Stromal cell of bone marrow (primary cell): ENCODE measurements around the gene PRRX2.
A peak's percentile ranks its signal among the peaks of the same experiment; 100 is the strongest.
"Not testable (repeated sequence)": the region's sequence is repeated elsewhere in the genome, so short reads cannot be mapped to it uniquely, and the experiment has no call there.

Experiments
- DNase-seq: peaks from one replicate; pipeline ENCODE4 v3.0.0-alpha.2; 2012; ENCODE audit warnings: low read depth

Gene PRRX2

DNA sequence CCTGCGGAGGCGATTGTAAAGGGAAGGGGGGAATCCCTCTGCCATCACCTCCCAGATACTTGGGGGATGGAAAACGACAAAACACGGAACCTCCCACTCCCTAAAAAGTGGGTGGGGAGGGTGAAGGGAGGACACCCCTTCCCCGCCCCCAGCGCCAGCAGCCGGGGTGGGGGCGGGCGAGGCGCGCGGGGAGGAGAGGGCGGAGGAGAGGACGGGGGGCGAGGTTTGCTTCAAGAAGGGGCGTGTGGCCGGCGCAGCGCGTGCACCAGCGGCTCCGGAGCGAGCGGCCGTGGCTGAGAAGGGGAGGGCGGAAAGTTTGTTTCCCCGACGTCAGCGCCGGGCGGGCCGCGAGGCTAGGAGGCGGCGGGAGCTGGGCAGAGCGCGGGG, at the start of gene PRRX2:
Gene PRRX2 (plus strand): TSS at position 259 of the 387 bp plus-strand sequence. CDS start 221 bp downstream, outside the sequence.
- DNase-seq, result peak; percentile 56

DNA sequence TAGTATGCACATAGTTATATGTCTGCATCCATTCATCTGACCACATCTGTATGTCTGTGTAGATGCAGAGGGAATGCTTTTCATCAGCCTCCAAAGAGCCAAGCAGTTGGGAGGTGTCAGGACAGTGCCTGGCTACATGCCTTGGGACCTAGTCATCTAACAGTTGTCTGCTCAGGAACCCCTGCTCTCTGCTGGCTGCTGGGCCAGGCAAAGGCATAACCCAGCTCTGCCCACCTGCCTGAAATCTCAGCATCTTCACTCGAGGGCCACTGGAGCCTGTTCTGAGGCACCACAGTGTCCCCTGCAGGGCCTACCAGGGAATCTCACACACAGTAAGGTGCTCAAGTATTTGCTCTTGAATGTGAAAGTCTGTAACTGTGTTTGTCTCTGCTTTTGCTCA, 48.3 kb upstream of the PRRX2 start:
- no peak for DNase-seq

DNA sequence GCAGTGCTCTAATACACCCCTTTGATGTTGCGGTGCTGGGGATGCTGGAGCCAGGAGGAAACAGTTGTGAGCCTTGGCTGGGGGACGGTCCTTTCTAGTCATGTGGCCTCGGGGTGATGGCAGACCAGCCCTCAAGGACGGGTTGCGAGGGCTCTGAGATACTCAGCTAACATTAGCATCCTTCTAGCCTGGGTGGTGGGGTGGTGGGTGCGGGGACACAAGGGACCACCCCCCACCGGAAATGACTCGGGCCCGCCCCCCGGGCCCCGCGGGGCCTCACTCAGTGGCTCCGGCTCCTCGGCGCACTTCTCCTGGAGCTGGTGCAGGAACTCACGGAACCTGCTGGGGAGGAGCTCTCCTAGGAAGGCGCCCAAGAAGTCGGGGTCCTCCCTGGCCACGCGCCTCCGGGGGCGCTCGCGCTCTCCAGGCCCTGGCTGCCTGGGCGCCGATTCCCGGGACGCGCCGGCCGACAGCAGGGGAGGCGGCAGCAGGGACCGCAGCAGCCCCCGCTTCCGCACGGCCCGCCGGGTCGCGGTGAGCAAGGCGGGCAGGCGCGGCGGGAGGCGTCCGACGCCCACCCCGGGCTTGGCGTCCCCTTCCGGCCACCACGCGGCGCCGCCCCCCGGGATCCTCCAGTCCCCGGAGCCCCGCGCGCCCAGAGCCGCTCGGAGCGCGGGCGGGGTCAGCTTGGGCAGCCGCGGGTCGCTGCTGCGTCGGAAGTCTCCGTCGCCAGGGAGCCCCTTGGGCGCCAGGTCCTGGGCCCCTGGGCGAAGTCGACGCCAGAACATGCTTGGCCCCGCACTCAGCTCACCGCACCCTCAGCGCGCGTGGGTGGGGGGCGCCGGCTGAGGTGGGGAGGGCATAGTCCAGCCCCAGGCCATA, 45.4 kb upstream of the PRRX2 start:
- no peak for DNase-seq

DNA sequence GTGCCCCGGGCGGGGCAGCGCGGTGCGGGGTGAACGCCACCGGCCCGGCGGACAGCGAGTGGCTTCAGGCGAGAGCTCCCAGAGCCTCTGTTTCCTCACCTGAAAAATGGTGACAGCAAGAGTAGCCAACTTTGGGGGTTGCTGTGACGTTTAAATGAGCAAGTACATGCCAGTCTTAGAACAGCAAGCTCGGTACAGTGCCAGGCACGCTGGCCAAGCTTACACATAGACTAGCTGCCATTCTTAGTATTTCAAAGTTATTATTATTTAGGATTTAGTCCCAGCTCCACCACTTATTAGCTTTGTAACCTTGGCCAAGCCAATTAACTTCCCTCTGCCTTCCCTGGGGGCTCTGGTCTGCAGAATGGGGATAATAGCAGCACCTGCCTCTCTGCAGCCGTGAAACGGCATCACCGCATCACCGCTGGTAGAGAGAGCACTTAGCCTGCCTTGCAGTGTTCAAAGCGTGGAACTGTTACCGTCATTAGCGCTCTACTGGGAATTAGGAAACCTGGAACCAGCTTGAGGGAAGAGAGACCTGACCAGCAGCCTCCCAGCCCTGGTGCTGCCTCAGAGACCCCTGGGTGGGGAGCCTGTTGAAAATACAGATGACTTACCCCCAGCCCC, 44.7 kb upstream of the PRRX2 start, which contains the start of gene C9orf50:
Gene C9orf50 (minus strand): TSS at position 433 of the 627 bp plus-strand sequence. CDS start 527 bp downstream, outside the sequence.
- no peak for DNase-seq

DNA sequence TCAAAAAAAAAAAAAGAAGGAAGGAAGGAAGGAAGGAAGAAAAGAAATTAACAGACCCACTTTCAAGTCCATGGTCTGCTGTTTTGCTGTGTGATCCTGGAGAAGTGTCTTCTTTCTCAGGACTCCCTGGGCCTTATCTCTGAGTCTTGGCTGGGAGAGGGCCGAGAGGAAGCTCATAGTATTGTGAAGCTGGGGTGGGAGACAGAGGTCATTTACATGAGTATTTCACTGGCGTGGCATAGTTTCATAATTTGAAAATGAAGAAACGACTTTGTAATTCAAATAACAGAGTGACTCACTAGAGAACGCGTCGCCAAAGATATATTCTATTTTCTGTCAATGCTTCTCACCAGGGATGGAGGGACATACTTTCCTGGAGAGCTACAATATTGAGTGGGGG, 42.1 kb upstream of the PRRX2 start:
- DNase-seq, result no peak

DNA sequence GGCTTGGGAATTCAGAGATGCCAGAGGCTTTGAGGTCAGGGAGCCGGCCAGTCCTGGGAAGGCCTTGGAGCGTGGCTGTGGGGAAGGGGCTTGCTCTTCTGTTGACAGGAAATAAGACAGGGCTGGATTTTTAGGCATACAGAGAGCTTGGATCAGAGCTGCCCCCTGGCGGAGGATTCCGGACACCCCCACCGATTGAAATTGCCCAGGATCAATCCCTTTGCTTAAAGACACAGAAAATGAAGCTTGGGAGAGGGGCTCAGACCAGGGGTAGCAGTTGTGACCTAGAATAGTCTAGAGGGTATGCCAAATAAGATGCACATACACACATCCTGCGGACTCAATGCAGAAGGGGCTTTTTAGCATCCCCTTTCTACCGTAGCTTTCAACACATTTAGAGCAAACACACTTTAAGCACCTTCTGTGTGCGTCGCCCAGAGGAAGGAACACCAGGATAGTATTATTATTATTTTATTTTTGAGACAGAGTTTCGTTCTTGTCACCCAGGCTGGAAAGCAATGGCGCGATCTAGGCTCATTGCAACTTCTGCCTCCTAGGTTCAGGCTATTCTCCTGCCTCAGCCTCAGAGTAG, 41.2 kb upstream of the PRRX2 start:
- no peak for DNase-seq

DNA sequence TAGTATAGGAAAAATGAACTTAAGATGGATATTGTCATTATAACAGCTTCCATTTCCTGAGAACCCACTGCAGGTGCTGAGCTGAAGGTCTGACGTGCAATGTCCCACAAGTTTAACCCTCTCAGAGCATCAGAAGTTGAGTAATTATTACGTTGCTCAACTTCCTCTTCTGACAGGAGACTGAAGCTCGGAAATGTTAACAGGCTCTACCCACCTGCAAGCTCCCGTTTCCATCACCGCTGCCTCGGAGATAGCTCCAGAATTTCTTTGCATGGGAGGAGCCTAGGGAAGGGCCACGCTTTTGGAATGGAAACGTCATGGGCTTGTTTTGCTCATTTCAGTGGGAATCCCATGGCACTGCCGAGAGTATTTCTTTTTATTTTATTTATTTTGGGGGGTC, 40.5 kb upstream of the PRRX2 start:
- DNase-seq, result no peak

DNA sequence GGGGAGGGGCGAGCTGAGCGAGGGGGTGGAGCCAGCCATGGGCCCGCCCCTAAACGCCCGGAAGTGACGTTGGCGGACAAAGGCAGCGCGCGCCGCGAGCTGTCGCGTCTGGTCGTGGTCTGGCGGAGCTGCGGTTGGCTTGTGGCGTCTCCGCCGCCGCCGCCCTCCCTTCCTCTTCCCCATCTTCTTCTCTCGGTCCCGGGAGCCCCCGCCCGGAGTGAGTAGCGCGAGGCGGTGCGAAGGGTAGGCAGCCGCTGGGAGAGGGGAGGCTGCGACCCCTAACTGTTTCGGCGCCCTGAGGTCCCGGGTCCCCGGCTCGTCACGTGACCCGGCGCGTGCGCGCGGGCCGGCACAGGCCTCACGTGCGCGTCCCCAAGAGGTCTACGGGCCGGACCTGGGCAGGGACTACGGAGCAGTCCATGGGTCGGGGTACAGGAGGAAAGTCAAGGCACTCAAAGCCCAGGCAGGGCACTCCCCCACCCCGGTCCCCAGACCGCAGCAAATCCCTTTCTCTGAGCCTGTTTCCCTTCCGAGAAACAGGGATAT, 39.3 kb upstream of the PRRX2 start, which contains the start of gene NTMT1:
Gene NTMT1 (plus strand): TSS at position 85 of the 546 bp plus-strand sequence. CDS start 6,541 bp downstream, outside the sequence.
- no peak for DNase-seq

DNA sequence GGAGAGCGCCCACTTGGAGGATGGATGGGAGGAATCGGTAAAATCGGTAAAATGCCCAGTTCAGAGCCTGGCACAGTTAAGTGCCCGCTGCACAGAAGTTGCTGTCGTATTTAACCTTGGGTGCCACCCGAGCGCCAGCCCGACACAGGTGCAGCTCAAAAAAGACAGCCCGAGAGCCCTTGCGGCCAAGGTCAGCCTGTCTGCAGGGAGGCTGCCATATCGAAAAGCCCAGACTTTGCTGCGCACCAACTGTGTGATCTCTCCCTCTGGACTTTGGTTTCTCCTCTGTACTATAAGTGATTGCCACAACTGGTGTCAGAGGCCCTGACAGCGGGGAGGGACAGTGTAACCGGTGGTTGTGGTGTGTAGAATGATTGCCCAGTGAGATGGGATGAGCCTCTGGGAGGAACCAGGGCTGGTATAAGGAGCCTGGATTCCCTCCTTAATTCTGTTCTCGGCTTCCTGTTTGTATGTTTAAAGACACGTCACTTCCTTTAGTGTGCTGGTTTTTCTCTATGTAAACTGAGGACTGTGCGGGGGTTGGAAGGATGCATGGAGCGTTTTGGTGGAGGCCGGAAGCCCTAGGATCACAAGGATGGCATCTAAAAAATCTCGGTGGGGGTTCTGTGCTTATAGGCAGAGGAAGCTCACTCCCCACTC, 38.7 kb upstream of the PRRX2 start:
- no peak for DNase-seq

DNA sequence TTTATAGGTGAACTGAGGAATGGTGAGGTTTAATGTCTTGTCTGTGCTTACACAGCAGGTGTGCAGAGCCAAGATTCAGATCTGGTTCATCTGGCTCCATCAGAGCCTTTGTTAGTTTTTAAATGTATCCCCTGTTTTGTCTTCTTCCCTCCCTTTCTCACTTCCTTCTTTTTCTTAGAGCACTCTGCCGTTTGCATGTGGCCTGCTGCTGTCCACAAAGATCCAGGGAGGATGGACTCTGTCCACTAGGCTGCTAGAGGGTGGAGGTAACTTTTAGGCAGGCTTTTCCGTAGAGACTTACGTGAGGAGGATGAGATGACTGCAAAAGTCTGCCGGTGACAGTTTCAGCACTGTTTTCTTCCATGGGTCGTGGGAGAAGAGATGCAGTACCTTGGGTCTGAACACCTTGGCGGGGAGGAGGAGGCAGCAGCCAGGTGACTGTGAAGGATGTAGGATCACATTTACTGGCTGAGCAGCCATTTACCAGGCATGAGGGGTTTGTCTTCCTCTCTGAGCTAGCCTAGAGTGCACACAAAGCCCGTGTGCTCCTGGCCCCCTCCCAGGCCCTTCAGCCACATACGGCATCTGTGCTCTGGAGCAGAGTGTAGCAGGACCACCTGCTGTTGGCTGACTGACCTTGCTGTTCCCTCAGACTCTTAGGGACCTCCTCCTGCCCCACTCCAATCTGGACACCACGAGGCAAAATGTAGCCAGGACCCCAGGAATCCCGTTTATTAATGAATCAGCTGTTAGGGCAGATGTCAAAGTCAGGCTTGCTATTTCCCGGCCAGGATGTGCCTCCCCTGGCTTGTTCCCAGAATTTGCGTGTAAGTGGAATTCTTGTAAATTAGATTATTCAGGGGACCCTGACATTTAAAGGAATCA, 37.6 kb upstream of the PRRX2 start:
- DNase-seq, result no peak

DNA sequence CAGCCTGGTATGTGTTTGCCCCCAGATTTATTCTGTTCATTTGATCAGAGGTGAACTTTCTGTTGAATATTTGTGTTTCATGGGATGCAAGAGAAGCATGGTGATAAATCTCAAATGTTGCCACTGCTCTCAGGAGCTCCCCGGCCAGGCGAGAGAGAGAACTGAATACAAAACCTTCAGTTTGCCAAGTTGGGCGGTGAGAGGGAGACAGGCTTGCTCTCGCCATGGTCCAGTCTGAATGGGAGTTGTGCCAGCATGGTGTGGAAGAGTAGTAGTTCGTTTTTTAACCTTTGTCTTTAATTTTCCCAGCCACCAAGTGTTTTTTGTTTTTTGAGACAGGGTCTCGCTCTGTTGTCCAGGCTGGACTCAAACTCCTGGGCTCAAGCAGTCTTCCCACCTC, 36.7 kb upstream of the PRRX2 start:
- no peak for DNase-seq

DNA sequence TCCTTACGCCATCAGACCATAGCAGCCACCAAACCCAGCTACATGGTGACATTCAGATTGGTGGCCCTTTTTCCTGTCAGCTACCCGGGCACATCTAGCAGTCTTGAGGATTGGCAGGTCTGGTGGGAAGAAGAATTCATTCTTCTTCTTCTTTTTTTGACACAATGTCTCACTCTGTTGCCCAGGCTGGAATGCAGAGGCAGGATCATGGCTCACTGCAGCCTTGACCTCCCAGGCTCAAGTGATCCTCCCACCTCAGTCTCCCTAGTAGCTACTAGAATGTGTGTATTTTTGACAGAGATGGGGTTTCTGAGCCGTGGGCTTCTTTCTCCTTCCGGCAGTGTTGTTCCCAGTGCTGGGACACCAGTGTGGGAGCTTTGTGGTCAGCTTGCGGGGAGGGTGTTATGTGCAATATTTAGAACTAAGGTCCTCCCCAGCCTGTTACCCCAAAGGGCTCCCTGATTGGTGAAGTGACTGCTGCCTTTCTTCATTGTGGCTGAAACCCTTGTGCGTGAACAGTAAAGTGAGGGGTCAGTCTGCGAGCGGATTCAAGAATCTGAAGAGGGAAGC, 36.1 kb upstream of the PRRX2 start:
- no peak for DNase-seq

DNA sequence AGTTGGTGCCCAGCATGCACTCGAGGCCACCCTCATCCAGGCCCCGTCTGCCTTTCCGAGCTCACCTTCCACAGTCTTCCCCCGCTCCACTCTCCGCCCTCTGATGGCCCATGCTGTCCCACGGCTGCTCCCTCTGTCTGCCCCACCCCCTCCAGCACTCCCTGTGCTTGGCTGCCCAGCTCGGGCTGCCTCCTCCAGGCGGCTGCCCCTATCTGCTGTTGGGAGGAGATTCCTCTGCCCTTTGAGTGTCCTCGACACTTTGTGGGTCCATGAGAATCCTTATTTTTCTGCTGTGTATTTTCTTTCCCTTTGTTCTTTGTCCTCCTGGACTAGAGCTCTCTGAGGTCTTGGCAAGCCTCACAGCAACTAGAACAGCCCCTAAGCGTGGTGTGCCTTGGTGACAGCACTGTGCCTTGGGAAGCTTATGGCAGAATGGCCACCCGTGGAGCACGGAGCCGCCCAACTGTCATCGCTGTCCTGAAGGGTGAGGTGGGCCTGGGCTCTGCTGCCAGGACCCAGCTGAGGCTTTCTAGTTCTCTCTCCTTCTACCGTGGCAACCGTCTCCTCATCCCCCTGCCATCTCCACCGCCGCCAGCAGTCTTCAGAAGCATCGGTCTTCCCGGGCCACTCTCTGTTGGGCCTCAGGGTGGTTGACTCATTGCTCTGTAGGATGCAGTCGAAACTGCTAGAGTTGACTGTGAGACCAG, 34.3 kb upstream of the PRRX2 start:
- DNase-seq, result no peak

DNA sequence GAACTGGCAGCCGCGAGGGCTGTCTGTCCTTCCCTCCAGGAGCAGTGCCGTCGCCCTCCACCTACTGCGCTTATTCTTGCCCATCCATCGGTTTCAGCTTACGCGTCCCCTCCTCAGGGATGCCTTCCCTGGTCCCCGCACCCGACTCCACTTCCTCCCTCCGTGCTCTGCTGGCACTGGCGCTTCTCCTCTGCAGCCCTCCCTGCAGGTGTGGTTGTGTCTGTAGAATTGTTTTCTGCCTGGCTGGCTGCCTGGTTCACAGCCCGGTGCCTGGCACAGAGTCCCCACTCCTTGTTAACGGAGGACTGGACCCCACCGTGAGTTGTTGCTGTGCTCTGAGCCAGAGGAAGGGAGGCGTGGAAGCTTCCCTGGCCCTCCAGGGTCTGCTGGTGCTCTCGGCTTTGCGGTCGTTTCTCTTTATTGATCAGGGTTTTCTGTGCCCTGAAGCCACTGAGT, 33.7 kb upstream of the PRRX2 start:
- no peak for DNase-seq

DNA sequence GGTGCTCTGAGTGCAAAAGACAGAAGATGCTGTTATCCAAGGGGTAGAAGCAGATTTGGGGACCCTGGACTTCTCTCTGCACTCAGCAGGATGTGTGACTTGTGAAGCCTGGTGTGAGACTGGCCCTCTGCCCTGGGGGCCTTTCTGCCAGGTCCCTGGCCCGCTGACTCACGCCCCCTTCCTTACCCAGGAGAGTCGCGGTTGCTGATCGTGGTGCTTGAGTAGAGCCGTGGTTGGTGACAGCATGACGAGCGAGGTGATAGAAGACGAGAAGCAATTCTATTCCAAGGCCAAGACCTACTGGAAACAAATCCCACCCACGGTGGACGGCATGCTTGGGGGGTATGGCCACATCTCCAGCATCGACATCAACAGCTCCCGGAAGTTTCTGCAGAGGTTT, 33.0 kb upstream of the PRRX2 start:
- DNase-seq, result no peak

DNA sequence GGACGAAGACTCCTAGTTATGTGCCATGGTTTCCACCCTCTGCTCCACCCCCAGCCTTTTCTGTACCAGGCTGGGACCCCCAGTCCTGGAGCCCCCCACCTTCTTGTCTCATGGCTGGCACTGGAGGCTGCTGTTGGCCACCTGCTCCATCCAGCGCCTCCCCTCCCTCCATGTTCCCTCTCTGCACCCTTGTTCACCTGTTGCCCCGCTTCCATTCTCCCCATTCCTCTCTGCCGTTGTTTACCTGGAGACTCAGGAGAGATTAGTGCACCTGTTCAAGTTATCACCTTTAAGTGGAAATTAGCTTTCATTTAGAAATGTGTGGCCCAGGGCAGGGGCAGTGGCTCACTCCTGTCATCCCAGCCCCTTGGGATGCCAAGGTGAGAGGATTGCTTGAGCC, 32.2 kb upstream of the PRRX2 start:
- DNase-seq, result no peak

DNA sequence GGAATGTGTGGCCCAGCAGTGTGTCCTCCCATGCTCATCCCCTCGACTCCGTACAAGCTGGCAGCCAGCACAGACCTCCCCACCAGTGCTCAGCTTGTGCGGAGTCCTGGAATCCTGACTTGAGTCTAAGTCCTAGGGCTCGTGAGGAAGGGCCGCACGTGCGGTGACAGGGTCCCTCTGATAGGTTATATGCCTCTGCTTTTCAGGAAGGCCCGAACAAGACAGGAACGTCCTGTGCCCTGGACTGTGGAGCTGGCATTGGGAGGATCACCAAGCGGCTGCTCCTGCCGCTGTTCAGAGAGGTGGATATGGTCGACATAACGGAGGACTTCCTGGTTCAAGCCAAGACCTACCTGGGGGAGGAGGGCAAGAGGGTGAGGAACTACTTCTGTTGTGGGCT, 31.6 kb upstream of the PRRX2 start:
- no peak for DNase-seq

DNA sequence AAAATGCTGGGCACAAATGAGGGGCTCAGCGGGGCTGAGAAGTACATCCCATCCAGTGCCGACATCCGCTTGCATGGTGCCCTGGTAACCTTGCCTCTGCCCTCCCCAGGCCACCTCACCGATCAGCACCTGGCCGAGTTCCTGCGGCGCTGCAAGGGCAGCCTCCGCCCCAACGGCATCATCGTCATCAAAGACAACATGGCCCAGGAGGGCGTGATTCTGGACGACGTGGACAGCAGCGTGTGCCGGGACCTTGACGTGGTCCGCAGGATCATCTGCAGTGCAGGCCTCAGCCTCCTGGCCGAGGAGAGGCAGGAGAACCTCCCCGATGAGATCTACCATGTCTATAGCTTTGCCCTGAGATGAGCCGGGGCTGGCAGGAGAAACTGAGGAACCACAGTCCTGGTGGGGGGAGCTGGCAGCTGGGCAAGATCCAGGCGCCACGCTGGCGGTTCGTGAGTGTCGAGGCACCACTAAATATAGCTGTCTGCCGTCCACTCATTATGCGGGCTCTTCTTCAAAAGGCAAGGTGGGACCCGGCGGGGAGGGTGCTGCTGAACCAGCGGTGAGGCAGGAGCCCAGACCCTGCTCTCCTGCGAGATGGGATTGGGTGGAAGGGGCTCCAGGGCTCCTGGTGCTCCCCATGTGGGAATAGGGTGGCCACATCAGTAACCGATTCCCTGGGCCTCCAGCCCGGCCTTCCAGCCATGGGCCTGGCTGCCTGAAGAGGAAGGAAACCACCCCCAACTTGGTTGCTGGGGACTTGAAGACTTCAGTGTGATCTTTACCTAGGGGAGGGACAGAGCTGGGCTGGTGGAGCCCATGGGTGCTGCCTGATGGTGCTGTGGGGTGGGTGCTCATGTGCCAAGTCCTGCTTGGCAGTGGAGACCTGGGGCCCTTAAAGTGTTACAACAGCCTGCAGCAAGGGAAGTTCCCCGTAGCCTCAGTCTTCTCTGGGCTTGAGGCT, 30.1 kb upstream of the PRRX2 start:
- no peak for DNase-seq

DNA sequence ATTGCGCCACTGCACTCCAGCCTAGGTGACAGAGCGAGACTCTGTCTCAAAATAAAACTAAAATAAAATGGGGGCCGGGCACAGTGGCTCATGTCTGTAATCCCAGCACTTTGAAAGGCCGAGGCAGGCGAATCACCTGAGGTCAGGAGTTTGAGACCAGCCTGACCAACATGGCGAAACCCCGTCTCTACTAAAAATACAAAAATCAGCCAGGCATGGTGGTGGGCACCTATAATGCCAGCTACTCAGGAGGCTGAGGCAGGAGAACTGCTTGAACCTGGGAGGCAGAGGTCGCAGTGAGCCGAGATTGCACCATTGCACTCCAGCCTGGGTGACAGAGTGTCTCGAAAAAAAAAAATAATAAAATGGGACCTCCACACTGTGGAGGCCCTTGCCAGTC, 29.1 kb upstream of the PRRX2 start:
- DNase-seq, result not testable (repeated sequence)
